Stimulated activated CD4-positive, alpha-beta T cell treated with anti-CD3 and anti-CD28 coated beads, Interleukin-15, amount 100 ng/mL, for 24 hours (primary cell): ENCODE data around the gene LRRC52.

Experiments
- DNase-seq: peaks from one replicate; pipeline ENCODE4 v3.0.0-alpha.2; 2020

LRRC52 gene

DNA sequence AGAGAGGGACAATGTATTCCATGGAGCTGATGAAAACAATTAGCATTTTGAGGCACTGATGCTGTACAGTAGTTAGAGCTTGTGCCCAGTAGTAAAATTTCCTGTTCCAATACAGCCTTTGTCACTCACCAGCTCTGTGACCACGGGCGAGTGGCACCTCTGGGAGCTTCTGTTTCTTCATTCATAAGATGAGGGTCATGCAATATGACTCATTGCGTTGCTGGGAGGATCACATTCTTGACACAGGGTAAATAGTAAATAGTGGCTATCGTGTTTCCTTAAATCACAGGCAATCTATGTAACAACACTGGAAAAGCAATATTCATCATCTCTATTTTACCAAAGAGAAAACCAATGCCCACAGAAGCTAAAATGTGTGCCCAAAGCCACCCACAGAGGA, 4.5 kb upstream of the LRRC52 start:
- no peak for DNase-seq

DNA sequence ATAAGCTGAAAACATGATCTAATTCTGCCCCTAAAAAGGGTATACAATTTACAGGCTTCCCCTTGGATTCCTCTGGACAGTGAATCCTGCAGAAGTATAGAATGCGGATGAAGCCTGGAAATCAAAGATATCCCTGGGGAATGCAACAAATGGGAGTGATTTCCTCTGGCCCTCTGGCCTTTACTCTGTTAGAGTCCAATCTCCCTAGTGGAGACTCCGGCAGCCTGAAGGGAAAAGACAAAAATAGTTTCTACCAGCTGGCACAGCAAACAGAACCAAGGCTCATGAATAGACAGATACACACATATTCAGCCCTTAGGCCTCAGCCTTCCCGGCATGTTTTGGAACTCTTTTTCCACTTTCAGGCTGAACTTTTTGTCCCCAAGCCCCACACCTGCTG, 3.9 kb upstream of the LRRC52 start:
- DNase-seq = no peak

DNA sequence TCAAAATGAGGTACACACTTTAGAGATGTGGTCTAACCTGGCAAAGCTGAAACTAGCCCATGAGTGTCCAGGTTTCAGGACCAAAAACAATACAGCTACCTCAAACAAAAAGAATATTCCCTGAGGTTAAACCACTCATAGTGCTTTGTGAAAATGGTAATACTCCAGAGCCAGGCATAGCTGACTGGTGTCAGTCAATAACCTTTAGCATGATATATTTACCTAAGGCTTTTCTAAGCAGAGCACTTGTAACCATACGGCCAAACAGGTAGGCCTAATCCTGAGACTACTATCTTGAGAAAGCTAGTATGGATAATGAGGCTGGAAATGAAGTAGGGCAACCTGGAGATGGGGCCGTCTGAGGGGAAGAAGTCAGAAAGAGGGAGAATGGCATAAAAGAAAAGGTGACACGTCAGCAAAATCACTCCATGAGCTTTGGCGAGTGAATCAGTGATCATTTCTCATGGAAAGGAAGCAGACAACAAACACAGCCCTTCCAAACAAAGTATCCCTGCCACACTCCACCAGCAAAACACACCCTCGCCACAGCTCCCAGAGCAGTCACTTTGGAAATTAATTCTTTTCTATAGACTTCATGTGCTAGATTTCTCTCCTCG, 1.7 kb upstream of the LRRC52 start:
- no peak for DNase-seq

- no peak for DNase-seq
These were observed 1.2 kb upstream of the LRRC52 start for GRCh38 chr1:165542647-165543046.

- DNase-seq = no peak
These were observed 1.2 kb downstream of the LRRC52 start for GRCh38 chr1:165544996-165545395.

GRCh38 chr1:165545974-165546373, 2.2 kb downstream of the LRRC52 start:
- DNase-seq = no peak

- no peak for DNase-seq
These were observed 6.2 kb downstream of the LRRC52 start for GRCh38 chr1:165549973-165550372.

- no peak for DNase-seq
These were observed 7.7 kb downstream of the LRRC52 start for GRCh38 chr1:165551469-165551868.

GRCh38 chr1:165560883-165561656, 17.3 kb downstream of the LRRC52 start:
- DNase-seq = no peak

DNA sequence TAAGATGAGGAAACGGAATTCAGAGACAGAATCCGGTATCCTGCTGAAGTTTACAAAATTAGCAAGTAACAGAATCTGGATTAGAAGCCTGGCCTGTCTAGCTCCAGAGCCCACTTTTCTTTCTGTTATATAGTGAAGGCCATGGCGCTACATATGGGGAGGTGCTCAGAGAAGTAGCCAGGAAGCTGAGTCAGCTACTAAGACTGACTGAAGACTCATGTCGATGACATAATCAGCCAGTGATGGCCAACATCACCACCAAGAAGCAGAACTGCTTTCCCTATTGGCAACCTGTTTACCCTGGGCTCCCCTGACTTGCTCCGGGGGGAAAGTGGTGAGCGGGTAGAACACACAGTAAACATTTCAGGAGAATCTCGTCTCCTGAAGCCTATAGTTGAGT, 18.8 kb downstream of the LRRC52 start:
- DNase-seq = no peak

- DNase-seq = no peak
These were observed 19.8 kb downstream of the LRRC52 start for GRCh38 chr1:165563551-165563950.

- no peak for DNase-seq
These were observed 20.8 kb downstream of the LRRC52 start for GRCh38 chr1:165564561-165564960.

DNA sequence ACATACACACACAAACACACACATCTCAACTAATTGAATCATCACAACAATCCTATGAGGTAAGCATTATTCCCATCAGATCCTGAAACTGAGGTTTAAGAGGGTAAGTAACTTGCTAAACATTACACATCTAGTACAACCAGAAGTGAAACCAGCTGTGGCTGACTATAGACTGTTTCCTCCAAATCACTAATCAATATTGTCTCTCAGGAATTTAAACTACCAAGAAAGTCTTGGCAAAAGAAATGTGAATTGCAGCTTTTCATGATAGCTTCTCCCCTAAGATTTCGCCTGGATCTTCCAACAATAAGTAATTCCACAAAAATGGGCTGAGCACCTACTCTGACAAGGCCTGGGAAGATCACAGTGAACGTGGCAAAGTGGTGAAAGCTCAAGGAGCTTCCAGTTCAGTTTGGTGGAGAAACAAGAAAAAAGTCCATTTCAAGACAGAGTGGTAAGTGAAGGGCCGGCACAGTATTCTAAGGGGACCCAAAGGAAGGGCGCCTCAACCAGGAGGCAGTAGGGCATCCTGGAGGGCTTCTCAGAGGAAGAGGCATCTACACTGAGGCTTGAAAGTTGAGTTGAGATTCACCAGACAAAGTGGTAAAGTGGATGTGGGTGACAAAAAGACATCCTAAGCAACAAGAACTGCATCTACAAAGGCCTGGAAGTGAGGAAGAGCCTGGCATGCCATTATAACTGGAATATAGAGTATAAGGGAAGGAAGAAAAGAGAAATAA, 22.1 kb downstream of the LRRC52 start:
- no peak for DNase-seq

GRCh38 chr1:165570078-165570477, 26.3 kb downstream of the LRRC52 start:
- no peak for DNase-seq

DNA sequence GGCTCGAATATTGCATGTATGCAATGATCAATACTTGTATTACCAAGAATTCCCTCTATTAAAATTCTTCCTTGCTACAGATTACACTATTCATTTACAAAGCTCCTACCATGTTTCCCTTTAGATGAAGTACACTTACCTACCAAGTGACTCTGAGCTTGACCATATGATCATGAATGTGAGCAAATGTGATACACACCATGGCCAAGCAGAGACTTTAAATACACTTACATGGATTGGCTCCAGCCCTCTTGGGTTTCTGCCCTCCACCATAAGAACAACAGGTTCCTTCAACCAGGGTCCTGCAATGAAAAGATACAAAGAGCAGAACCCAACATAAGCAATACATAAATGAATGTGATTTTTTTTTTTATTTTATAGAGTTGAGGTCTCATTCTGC, 30.0 kb downstream of the LRRC52 start:
- no peak for DNase-seq

DNA sequence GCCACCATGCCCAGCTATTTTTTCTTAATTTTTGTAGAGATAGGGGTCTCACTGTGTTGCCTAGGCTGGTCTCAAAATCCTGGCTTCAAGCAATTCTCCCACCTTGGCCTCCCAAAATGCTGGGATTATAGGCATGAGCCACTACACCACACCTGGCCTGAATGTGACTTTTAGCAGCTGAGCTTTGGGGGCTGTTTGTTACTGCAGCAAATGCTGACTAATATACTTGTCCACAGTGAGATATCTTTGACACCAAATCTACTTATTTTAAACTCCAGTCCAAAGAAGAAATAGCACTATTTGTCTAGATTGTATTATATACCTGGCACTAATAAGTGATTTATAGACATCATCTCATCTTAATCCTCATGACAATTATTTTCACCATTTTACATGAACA, 30.5 kb downstream of the LRRC52 start:
- DNase-seq = no peak

DNA sequence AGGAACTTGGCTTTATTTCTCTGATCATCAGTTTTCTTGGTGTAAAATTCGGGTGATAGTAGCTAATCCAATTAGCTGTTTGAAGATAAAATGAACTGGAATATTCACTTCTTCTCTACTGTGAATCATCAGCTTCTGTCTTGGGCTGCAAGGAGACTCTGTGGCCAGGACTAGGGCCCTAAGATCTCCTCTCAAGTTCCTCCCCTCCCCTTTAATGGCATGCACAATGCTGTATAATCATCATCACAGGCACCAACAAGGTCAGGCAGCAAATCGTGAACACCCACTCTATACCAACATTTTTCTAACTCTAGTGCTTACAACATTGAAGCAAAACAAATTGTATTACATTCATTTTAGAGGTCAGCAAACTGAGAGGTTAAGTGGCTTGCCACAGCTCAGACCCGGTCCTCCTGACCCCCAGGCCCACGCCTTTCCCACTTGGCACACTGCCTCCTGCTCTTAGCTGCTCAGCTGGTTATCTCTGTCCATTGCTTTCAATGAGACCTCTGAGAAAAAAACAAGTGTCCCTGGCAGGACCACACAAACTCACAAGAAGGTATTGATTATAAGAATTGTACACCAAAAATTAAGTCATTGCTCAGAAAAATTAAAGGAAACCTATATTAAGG, 31.8 kb downstream of the LRRC52 start:
- no peak for DNase-seq

DNA sequence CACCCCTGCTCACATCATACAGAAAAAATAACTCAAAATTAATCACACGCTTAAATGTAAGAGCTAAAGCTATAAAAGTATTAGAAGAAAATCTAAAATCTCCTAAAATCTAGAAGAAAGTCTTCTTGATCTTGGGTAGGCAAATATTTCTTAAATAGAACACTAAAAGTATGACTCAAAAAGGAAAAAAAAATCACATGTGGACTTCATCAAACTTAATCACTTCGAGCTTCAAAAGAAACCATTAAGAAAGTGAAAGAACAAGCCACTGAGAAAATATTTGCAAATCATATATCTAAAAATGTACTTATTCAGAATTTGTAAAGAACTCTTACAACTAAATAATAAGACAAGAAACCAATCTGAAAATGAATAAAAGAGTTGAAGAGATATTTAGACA, 32.7 kb downstream of the LRRC52 start:
- DNase-seq = no peak

DNA sequence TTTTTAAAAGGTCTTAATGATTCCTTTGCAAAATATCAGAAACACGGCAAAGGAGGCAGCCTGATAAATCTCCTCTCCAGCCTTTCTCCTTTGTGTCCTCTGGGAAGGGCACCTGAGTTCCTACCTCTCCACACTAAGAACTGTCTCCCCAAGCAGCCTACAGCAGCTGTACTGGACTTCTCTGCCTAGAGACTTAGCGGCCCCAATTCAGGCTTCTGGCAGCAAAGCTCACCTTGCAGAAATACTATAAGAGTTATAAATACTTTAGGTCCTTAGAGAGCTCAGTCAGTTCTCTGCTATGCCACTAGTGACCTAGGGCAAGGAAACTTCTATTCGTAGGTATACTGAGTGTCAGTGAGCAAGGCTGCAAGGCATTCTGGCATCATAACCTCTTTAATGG, 33.9 kb downstream of the LRRC52 start:
- DNase-seq = no peak

DNA sequence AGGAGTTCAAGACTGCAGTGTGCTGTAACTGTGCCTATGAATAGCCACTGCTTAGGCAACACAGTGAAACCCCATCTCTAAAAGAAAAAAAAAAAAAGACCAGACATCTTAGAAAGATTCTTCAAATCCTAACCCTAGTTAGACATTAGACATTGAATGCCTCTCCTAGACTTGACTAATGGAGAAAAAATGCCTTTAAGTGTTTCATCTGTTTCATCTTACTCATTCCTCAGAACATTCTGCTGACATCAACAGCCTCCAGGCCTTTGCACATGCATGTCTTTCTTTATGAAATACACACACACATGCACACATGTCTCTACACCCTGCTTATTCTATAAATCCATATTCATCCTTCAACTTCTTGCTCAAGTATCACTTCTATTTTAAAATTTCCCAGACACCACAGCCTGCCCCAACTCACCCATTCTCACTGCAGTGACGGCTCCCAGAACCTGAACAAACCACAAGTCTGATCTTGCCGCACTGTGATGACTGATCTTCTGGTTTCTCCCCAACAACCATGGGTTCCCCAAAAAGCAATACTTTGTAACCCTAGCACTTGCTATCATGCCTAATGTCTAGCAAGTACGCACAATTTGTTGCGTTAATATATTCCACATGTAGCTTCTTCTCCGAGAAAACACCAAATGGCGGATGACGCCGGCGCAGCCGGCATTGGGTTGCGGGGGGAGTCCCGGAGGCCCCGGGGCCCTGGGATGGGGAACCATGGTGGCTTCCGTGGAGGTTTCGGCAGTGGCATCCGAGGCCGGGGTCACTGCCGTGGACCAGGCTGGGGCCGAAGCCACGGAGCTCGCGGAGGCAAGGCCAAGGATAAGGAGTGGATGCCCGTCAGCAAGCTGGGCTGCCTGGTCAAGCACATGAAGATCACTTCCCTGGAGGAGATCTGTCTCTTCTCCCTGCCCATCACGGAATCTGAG, 37.4 kb downstream of the LRRC52 start:
- DNase-seq = no peak

GRCh38 chr1:165581926-165582325, 38.1 kb downstream of the LRRC52 start:
- no peak for DNase-seq

- no peak for DNase-seq
These were observed 42.6 kb downstream of the LRRC52 start for GRCh38 chr1:165586398-165586797.
